ENCODE data around the gene CTCFL. TPM values are rescaled to one million over a fixed set of nuclear protein-coding genes. Genes with fewer than 3 reads are reported as not detected.

CTCFL gene, protein sequence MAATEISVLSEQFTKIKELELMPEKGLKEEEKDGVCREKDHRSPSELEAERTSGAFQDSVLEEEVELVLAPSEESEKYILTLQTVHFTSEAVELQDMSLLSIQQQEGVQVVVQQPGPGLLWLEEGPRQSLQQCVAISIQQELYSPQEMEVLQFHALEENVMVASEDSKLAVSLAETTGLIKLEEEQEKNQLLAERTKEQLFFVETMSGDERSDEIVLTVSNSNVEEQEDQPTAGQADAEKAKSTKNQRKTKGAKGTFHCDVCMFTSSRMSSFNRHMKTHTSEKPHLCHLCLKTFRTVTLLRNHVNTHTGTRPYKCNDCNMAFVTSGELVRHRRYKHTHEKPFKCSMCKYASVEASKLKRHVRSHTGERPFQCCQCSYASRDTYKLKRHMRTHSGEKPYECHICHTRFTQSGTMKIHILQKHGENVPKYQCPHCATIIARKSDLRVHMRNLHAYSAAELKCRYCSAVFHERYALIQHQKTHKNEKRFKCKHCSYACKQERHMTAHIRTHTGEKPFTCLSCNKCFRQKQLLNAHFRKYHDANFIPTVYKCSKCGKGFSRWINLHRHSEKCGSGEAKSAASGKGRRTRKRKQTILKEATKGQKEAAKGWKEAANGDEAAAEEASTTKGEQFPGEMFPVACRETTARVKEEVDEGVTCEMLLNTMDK
- 0.23 to 0.33 TPM (median 0.27 TPM) in 3 replicates for total RNA-seq

DNA sequence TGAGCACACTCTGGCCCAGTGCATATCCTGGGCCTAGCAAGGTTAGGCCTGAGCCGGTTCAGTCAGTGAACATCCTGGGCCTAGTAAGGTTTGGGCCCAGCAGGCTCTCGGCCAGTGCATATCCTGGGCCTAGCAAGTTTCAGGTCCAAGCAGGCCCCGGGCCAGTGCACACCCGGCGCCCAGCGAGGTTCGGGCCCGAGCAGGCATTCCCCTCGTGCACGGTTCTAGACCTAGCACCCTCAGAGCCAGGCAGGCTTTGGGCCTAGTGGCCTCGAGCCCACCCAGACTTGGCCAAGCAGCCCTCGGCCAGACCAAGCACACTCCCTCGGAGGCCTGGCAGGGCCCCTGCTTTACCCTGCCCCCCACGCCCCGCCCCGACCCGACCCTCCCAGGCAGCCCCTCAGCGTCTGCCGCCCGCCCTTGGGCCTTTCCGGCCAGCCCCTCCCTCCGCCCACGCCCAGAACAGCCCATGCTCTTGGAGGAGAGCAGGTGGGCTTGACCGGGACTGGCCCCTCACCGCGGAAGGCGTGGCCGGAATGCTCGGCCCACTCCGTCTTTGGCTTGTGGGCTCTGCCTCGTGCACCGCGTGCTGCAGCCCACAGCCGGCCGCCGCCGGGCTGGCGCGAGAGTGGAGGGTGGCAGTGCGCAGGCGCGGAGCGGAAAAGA is at the start of gene CTCFL:
TSS of gene CTCFL (minus strand) at position 630 of the 666 bp plus-strand sequence. CDS start 935 bp downstream, outside the sequence.
- DNase-seq (ENCODE audit: low spot score in 2 of 2, unreplicated experiment in 2 of 2) = no peak
- Mint-ChIP-seq H3K4me1 (peaks cover 25% of the 10 kb centered on the region), H3K9me3 (no peaks in the 10 kb centered on the region), H3K27ac (peak within 1 kb of the TSS; percentile 65), H3K36me3 (no peaks in the 10 kb centered on the region), H3K4me3 (no peak within 1 kb of the TSS), H3K27me3 (ENCODE audit: low read depth) (peaks cover 55% of the 10 kb centered on the region)
- TF ChIP-seq, protein P1, sequence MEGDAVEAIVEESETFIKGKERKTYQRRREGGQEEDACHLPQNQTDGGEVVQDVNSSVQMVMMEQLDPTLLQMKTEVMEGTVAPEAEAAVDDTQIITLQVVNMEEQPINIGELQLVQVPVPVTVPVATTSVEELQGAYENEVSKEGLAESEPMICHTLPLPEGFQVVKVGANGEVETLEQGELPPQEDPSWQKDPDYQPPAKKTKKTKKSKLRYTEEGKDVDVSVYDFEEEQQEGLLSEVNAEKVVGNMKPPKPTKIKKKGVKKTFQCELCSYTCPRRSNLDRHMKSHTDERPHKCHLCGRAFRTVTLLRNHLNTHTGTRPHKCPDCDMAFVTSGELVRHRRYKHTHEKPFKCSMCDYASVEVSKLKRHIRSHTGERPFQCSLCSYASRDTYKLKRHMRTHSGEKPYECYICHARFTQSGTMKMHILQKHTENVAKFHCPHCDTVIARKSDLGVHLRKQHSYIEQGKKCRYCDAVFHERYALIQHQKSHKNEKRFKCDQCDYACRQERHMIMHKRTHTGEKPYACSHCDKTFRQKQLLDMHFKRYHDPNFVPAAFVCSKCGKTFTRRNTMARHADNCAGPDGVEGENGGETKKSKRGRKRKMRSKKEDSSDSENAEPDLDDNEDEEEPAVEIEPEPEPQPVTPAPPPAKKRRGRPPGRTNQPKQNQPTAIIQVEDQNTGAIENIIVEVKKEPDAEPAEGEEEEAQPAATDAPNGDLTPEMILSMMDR (IDR thresholded peaks at IDR 0.05; ENCODE audit: unreplicated experiment) = no peak

DNA sequence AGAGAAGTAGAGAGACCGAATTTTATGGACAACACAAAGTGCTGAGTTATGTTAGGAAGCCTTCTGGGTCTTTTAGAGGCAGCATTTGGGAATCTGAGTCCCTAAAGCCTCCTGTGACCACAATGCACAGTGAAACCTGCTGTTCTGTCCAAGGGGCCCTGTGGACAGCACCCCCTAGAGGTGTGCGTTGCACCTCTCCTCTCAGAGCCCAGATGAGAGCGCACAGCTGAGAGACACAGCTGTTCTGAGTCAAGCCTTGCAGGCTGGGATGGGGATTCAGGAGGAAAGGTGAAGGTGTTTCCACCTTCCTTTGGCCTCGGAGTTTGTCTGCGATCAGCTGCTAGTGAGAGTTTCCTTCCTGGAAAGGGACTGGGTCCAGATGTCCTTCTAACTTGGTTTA is 49.0 kb upstream of the CTCFL start:
- Mint-ChIP-seq H3K27ac (no peak overlapping the region), H3K27me3 (ENCODE audit: low read depth) (peaks cover 23% of the 10 kb centered on the region), H3K36me3 (no peaks in the 10 kb centered on the region), H3K4me3 (no peak overlapping the region), H3K4me1 (peaks cover 18% of the 10 kb centered on the region), H3K9me3 (no peaks in the 10 kb centered on the region)
- TF ChIP-seq, protein P1 (IDR thresholded peaks at IDR 0.05; ENCODE audit: unreplicated experiment) = peak; percentile 21
- no peak for DNase-seq (ENCODE audit: low spot score in 2 of 2, unreplicated experiment in 2 of 2)

DNA sequence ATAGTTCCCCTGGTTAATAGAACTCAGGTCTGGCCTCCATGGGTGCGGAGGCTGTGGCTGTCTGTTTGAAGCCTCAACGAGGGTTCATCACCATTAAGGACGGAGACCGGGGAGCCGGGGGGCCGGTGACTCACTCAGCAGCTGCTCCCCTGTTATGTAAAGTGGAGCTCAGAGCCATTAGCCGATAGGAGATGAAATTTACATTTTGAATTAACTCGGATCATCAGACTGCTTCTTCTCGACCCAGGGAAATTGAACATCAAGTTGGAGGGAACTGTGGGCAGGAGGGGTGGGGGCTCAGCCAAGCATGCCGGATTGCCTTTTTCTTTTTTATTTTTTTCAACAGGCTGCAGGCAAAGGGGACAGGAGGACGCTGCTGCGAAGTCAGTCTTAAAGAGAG is 48.3 kb upstream of the CTCFL start:
- Mint-ChIP-seq H3K9me3 (no peaks in the 10 kb centered on the region), H3K27ac (no peak overlapping the region), H3K4me3 (no peak overlapping the region), H3K36me3 (no peaks in the 10 kb centered on the region), H3K4me1 (peaks cover 18% of the 10 kb centered on the region), H3K27me3 (ENCODE audit: low read depth) (peaks cover 30% of the 10 kb centered on the region)
- TF ChIP-seq, protein P1 (IDR thresholded peaks at IDR 0.05; ENCODE audit: unreplicated experiment) = no peak
- no peak for DNase-seq (ENCODE audit: low spot score in 2 of 2, unreplicated experiment in 2 of 2)

DNA sequence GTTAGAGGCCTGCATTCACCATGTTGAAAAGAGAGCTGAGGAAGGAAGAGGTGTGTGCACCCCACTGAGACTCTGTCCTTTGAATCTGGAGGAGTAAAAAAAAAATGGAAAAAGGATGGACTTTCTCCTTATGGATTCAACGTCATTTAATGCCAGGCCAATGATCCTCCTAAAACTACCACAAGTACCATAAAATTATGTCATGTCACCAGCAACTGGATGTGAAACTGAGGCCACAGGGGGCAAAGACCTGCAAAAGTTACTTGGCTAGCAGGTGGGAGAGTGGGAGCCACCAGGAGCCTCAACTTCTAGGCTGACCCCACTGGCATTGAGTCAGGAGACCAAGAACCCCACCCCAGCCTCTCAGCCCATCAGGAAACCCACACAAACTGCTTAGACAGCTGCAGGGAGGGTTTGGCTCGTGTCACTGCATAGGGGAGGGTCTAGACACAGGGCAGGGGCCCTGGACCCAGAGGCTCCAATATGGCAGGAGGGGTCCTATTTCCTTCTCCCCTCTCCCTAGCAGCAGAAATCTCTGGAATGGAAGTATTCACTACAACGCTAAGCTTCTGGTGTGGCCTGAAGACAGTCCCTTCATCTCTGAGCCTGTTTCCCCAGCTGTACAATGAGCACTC is 47.0 kb upstream of the CTCFL start:
- Mint-ChIP-seq H3K27me3 (ENCODE audit: low read depth) (peaks cover 43% of the 10 kb centered on the region), H3K36me3 (no peaks in the 10 kb centered on the region), H3K4me1 (peaks cover 18% of the 10 kb centered on the region), H3K27ac (no peak overlapping the region), H3K9me3 (no peaks in the 10 kb centered on the region), H3K4me3 (no peak overlapping the region)
- TF ChIP-seq, protein P1 (IDR thresholded peaks at IDR 0.05; ENCODE audit: unreplicated experiment) = no peak
- no peak for DNase-seq (ENCODE audit: low spot score in 2 of 2, unreplicated experiment in 2 of 2)

DNA sequence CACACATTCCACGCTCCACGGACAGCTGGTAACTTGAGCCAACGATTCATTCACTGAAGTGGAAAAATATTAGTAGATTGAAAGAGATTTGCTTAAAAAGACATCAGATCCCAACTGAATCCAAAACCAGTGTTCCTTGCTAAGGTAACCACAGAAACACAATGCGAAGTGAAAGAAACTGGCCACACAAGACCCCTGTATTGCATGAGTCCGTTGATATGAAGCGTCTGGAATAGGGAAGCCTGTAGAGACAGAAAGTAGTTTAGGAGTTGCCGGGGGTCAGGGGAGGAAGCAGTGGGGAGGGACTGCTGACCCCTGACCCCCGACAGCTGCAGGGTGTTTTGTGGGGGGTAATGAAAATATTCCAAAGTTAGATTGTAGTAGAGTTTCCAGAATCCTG is 46.0 kb upstream of the CTCFL start:
- peaks cover 18% of the 10 kb centered on the region for H3K4me1 Mint-ChIP-seq
- no peak overlapping the region for H3K27ac Mint-ChIP-seq

More for the DNA sequence above, 46.0 kb upstream of the CTCFL start:
- Mint-ChIP-seq H3K9me3 (no peaks in the 10 kb centered on the region), H3K4me3 (no peak overlapping the region), H3K36me3 (no peaks in the 10 kb centered on the region), H3K27me3 (ENCODE audit: low read depth) (peaks cover 53% of the 10 kb centered on the region)
- TF ChIP-seq, protein P1 (IDR thresholded peaks at IDR 0.05; ENCODE audit: unreplicated experiment) = no peak
- no peak for DNase-seq (ENCODE audit: low spot score in 2 of 2, unreplicated experiment in 2 of 2)

Data from mesothelial cell of epicardium (in vitro differentiated cells).